HG02763 (cell line): ENCODE measurements around the gene CDH23.

ENCODE experiments used
- ATAC-seq: cut with Tn5 transposase; IDR thresholded peaks from one replicate; pipeline ENCODE4 v1.9.1; 2021; ENCODE audit warnings: mild to moderate bottlenecking, moderate library complexity; ENCODE audit not compliant: unreplicated experiment

The CDH23 gene

DNA sequence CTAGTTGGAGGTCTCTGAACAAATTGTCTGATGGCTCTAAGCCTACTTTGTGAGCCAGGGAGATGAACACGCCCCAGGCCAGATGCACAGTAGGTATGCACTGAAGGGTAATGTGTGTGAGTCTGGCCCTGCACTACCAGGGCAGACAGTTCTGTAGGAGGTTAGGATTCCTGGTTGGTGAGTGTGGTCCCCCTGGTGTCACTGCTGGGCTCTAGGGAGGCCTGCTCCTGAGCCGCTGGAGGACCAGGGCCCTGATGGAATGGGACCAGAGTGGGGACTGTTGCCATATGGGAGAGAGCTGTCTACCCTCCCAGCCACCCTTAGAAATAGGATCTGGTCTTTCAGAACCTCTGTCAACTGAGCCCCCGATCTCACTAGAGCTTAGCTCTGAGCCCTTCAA, 42.0 kb downstream of the CDH23 start:
- no peak for ATAC-seq

GRCh38 chr10:71439670-71440425, 43.1 kb downstream of the CDH23 start:
- no peak for ATAC-seq

DNA sequence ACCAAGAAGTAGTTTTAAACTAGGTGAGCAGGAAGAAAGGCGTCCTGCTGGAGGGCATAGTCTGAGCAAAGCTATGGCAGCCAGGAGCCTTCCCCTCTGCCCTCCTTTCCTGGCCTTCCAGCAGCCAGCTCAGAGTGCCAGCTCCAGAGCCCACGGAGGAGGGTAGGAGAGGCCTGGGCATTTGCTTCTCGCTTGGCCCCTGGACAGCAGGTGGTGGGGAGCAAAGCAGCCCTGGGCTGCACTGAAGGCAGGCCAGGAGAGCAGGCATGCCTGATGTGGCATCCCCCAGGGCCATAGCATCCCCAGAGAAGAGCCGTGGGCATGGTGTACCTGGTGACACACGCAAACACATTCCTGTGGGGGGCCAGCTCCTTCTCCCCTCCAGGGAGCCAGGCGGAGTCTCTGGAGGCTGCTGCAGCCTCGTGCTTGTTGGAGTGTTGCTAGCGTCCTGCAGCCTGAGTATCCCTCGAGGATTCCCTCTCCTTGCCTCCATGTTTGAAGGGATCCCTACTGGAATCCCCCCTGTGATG, 43.9 kb downstream of the CDH23 start:
- ATAC-seq, result no peak

DNA sequence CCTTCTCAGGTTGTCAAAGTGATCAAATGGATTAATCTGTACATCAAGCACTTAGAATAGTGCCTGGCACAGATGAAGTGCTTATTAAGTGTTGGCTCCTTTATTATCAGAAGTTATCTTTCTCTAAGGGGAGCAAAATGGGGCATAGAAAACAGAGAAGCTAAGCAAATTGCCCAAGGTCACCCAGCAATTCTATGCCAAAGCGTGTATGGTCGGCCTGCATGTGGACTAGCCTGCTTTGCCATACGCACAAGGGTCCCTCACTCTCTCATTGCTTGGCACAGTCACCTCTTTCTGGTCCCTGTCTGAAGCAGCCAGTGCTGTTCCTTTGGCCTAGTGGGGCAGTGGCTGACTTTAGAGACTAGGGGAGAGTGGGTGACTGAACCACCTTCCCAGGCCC, 45.3 kb downstream of the CDH23 start:
- no peak for ATAC-seq

GRCh38 chr10:71442859-71443570, 46.3 kb downstream of the CDH23 start:
- ATAC-seq, result no peak

- no peak for ATAC-seq
These were observed 47.0 kb downstream of the CDH23 start for GRCh38 chr10:71443676-71444075.

GRCh38 chr10:71444284-71445054, 47.7 kb downstream of the CDH23 start:
- no peak for ATAC-seq

GRCh38 chr10:71447676-71448075, 51.0 kb downstream of the CDH23 start:
- no peak for ATAC-seq

GRCh38 chr10:71448146-71448545, 51.4 kb downstream of the CDH23 start:
- ATAC-seq, result no peak

- no peak for ATAC-seq
These were observed 52.3 kb downstream of the CDH23 start for GRCh38 chr10:71449026-71449425.

GRCh38 chr10:71451754-71452153, 55.0 kb downstream of the CDH23 start:
- ATAC-seq, result no peak

DNA sequence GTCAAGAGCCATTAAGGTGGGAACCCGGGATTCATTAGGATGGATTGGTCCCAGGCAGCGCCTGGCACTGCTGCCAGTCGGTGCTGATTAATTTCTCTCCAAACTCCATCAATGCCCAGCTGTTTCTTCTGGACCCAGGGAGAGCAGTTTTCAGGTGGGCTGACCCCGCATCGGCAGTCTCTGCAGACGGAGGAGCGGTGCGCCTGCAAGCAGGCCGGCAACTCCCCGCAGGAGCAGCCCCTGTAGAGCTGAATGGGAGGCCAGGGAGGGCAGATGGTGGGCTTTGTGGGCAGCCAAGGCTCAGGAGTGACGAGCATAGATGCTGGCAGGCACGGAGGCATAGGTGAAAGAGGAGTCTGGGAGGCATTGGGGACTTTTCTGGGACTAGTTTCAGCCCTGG, 56.5 kb downstream of the CDH23 start:
- ATAC-seq, result no peak

DNA sequence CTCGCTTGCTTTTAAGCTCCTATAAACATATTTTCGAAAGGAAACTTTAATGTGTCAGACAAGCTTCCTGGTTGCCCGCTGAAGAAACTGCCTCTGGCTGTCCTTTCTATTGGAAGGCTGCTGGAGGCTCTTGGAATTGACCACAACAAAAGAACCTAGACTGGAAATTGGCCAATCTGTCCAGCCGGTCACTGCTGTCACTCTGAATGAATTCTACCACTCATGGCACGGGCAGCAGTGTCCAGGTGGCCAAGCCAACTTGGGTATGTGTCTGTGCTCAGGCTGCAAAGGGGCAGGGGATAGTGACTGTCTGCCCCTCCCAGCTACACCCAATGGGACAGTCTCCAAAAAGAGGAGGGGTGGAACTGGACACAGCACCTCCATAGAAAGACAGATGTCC, 57.6 kb downstream of the CDH23 start:
- no peak for ATAC-seq

GRCh38 chr10:71455035-71455434, 58.3 kb downstream of the CDH23 start:
- no peak for ATAC-seq

DNA sequence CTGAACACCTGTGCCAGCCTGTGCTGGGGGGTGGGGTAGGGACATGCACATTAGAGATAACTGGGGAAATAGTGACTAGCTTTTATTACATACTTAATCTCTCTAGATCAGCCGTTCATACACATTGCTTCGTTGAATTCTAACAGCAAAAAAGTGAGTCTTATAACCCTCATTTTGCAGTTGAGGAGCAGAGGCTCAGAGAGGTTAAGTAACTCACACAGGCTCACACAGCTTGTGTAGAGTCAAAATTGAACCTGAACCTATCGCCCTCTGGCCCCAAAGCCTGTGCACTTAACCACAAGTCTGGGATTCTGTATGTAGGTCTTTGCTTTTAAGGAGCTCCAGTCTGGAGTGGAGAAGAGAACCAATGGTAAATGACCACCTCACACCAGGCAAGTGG, 59.9 kb downstream of the CDH23 start:
- no peak for ATAC-seq

DNA sequence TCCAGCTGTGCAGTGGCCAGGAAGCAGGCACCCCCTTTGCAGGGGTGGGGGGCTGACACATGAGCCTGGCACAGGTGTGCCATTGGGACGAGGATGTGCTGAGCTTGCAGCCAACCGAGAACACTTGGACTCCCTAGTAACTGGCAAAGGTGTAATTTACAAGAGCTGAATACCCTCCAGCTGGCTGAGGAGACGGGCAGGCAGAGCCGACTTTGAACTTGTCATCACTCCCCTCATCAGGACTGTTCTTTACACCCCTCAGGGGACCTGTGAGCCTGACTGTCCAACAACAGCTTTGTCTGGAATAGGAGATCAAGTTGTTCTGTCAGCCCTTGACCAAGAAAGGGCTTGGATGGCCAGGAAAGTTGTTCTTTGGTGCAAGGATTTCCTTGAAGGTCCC, 61.2 kb downstream of the CDH23 start:
- no peak for ATAC-seq

- no peak for ATAC-seq
These were observed 61.7 kb downstream of the CDH23 start for GRCh38 chr10:71458387-71458786.

DNA sequence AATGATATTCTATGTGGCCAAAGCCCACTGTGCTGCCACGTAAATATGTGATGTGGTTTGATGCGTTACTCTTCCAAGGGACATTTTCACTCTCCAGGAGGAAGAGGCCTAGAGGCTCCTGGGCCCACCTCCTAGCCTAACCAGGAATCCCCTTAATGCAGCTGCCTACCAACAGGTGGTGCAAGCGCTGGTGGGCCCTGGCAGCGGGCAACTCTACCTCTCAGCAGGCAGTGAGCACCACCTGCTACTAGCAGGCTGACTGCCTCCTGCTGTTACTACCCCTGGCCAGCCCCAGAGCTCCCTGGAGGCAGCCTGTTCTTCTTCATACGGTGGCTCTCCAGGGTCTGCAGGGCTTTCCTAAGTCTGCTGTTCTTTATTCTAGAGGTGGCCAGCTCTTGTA, 62.8 kb downstream of the CDH23 start:
- no peak for ATAC-seq

GRCh38 chr10:71460615-71461014, 63.9 kb downstream of the CDH23 start:
- ATAC-seq, result no peak

DNA sequence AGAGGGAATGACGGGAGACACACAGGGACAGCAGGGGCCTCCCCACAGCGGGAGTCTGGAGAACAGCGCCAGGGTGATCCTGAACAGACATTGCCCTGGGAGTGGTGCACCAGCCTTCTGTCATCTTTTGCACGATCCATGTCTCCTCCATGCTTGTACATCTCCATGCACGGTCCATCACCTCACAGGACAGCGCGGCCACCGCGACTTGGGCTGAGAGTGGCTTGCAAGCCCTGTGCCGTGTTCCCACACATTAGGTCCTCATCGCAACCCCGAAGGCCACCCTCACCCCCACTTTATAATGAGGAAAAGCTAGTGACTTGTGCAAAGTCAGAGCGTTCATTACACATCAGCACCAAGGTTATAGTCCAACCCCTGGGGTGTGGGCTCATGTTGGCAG, 64.7 kb downstream of the CDH23 start:
- ATAC-seq, result no peak

DNA sequence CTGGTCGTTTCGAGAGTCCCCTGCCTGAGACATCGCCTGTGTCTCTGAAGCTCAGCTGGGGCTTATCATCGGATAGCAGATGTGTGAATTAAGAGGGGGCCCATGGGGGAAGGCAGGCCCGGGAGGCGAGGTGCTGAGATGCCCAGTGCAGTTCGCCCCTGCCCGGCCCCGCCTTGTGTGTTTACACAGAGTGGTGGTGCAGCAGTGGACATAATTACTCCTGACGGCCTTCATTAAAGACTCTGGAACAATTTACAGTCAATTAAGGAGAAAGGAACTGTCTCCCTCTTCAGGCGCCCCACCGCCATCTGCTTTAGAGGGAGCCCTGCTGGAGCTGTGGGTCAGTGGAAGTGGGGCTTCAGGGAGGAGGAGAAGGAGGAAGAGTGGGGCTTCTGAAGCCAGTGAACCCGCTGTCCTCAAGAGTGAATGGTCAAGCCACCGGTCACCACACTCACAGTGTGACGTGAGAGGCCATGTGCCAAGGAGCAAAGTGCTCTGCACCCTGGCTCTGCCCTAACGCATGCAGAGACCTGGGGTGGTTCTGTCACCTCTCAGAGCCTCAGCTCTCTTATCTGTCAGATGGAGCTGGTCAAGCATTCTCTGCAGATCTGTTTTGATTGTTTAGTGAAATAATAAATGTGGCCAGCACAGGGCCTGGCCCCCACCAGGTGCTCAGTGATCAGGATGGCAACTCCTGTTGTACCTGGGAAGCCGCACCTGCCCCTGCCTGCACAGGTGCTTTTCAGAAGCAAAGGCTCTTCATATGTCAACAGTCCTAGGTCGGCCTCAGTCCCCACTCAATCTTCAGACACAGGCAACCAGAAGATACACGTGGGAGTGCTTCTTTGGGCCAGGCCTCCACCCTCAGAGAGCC, 65.6 kb downstream of the CDH23 start:
- no peak for ATAC-seq
